Natural killer cell (primary cell): ENCODE measurements around the gene DPP9. TPM values are rescaled to one million over a fixed set of nuclear protein-coding genes. Genes with fewer than 3 reads are reported as not detected.
A peak's percentile ranks its signal among the peaks of the same experiment; 100 is the strongest.

Experiments used
- ATAC-seq, 3 donors: fragments of 150-1000 bp in 2 of 3; fragments of 200-7000 bp in 1 of 3; cut with Tn5 transposase; 1 replicate in 1 of 3; 2 replicates in 2 of 3; pipeline ENCODE4 v1.10.0; 2021; ENCODE audit warnings: mild to moderate bottlenecking in 2 of 3, moderate library complexity in 2 of 3
- DNase-seq, 2 donors: peaks; one replicate each; pipeline versions ENCODE4 v3.0.0 to v3.0.0-alpha.2; 2013 to 2021; ENCODE audit warnings: mixed read lengths in 1 of 2
- H3K27ac ChIP-seq: one replicate; pipeline ENCODE4 v1.5.1; 2013; ENCODE audit warnings: mild to moderate bottlenecking, low read length
- H3K27me3 ChIP-seq: one replicate; pipeline ENCODE4 v1.6.1; 2013; ENCODE audit warnings: low read length; ENCODE audit not compliant: control insufficient read depth, insufficient read depth
- H3K36me3 ChIP-seq: one replicate; pipeline ENCODE4 v1.6.1; 2013; ENCODE audit warnings: low read length; ENCODE audit not compliant: control insufficient read depth, insufficient read depth
- H3K4me1 ChIP-seq: one replicate; pipeline ENCODE4 v1.6.1; 2013; ENCODE audit warnings: low read length; ENCODE audit not compliant: control insufficient read depth, insufficient read depth
- H3K4me3 ChIP-seq: one replicate; pipeline ENCODE4 v1.5.1; 2013; ENCODE audit warnings: low read length
- H3K9me3 ChIP-seq: one replicate; pipeline ENCODE4 v1.6.1; 2013; ENCODE audit warnings: low read length; ENCODE audit not compliant: control insufficient read depth, insufficient read depth
- H3K27ac Mint-ChIP-seq, 2 donors: one replicate each; pipeline ENCODE4 v1.8.0; 2022; ENCODE audit warnings: mild to moderate bottlenecking in 2 of 2, mixed read lengths in 2 of 2, moderate library complexity in 1 of 2
- H3K27me3 Mint-ChIP-seq, 2 donors: one replicate each; pipeline ENCODE4 v1.8.0; 2022; ENCODE audit warnings: low read depth in 2 of 2, mixed read lengths in 2 of 2
- H3K36me3 Mint-ChIP-seq: one replicate; pipeline ENCODE4 v1.8.0; 2022; ENCODE audit warnings: mixed read lengths
- H3K4me1 Mint-ChIP-seq, 2 donors: one replicate each; pipeline ENCODE4 v1.8.0; 2022; ENCODE audit warnings: mixed read lengths in 2 of 2
- H3K4me3 Mint-ChIP-seq: one replicate; pipeline ENCODE4 v1.8.0; 2022; ENCODE audit warnings: mild to moderate bottlenecking, moderate library complexity, mixed read lengths
- H3K9me3 Mint-ChIP-seq, 2 donors: one replicate each; pipeline ENCODE4 v1.8.0; 2022; ENCODE audit warnings: mixed read lengths in 2 of 2
- WGBS: methylation state at CpG from one replicate; pipeline ENCODE4 v1.1.7; 2013; ENCODE audit warnings: missing lambda C conversion rate; ENCODE audit not compliant: insufficient coverage; 5-methylcytosine and 5-hydroxymethylcytosine counted together
- intact Hi-C: fragments of 100-400 bp; cut with micrococcal nuclease; formaldehyde crosslinking; loops from one replicate; pipeline ENCODE4 v1.14.2; 2022
- total RNA-seq, 4 donors: library from RNA; stranded (reverse); fragments of 120-200 nt in 1 of 4; gene quantifications; one replicate each; pipeline versions ENCODE4 v1.2.3 to v1.2.4, GENCODE V29; 2013 to 2022
- TF ChIP-seq, protein P1 (sequence below): fragments of 200-600 bp; IDR thresholded peaks from one replicate; pipeline ENCODE4 v1.8.0; 2022; ENCODE audit warnings: antibody characterized with exemption

DPP9 gene
- total RNA-seq, 3 donors from 2014 or later (not counting 1 experiment from before 2014, with no cell fraction given), result 133 to 183 (median 165) TPM

DNA sequence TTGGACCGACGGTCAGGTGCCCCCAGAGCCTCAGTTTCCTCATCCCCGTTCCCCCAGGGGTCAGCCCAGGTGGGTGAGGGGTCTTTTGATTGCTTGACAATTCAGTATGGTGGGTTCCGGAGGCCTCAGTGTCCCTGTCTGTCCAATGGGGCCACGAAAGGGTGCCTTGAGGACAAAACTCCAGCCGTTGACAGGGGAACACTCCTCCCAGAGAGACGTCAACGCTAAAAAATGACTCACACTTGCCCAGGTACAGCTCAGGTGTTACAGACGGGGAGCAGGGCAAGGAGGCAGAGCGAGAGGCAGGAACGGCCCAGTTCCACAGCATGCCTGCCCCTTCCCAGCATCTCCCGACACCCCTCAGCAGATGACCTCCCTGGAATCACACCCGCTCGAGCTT lies 82.5 kb downstream of the DPP9 start:
- Mint-ChIP-seq H3K27ac (no peak overlapping the region), H3K4me3 (peak overlapping the region; percentile 31), H3K27me3 (no peaks in the 10 kb centered on the region), H3K9me3 (no peaks in the 10 kb centered on the region), H3K36me3 (no peaks in the 10 kb centered on the region), H3K4me1 (peaks cover 9 to 14% of the 10 kb centered on the region in 2 donors)
- intact Hi-C loops, result no loop called here
- Histone ChIP-seq H3K27ac (no peak overlapping the region), H3K4me3 (no peak overlapping the region), H3K27me3 (no peaks in the 10 kb centered on the region), H3K36me3 (no peaks in the 10 kb centered on the region), H3K4me1 (peaks cover 36% of the 10 kb centered on the region), H3K9me3 (no peaks in the 10 kb centered on the region)
- ATAC-seq (no peak), DNase-seq (no peak)
- WGBS, result 90% methylated on average over 14 of the region's 14 CpGs
- TF ChIP-seq, protein P1, sequence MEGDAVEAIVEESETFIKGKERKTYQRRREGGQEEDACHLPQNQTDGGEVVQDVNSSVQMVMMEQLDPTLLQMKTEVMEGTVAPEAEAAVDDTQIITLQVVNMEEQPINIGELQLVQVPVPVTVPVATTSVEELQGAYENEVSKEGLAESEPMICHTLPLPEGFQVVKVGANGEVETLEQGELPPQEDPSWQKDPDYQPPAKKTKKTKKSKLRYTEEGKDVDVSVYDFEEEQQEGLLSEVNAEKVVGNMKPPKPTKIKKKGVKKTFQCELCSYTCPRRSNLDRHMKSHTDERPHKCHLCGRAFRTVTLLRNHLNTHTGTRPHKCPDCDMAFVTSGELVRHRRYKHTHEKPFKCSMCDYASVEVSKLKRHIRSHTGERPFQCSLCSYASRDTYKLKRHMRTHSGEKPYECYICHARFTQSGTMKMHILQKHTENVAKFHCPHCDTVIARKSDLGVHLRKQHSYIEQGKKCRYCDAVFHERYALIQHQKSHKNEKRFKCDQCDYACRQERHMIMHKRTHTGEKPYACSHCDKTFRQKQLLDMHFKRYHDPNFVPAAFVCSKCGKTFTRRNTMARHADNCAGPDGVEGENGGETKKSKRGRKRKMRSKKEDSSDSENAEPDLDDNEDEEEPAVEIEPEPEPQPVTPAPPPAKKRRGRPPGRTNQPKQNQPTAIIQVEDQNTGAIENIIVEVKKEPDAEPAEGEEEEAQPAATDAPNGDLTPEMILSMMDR, result no peak

DNA sequence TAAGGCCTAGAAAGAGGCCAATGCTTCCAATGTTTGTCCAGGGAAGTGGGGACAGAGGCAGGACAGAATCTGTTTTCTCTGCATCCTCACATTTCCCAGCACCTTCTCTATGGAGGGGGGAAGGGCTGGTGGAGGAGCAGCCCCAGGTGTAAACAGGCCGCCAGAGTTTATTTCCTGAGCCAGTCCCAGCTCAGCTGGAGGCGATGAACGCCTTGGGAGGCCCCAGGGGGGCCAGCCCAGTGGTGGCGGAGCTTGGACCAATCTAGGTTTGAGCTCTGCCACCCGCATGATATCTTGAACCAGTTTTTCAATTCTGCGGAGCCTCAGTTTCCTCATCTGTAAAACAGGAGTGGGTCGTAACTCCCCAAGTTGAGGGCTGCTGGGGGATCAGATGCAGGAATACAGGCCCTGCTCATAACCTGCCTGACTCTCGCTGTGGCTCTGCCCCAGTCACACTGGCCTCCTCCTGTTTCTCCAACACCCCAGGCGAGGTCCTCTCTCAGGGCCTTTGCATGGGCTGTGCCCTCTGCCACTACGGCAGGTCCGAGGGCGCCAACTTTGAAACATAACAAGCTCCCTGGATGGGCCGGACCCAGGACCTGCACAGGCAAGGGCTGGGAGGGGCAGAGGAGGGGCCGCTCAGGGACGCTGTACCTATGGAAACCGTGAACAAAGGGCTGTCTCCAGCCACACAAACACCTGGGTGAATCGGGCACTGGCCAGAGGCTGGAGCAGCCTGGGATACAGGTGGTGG lies 83.2 kb downstream of the DPP9 start:
- Mint-ChIP-seq H3K4me1 (peaks cover 9 to 14% of the 10 kb centered on the region in 2 donors), H3K36me3 (no peaks in the 10 kb centered on the region), H3K4me3 (peak overlapping the region; percentile 96), H3K27me3 (no peaks in the 10 kb centered on the region), H3K27ac (peak overlapping the region in 1 of 2 donors; percentile 94), H3K9me3 (no peaks in the 10 kb centered on the region)
- DNase-seq, result peak in 1 of 2 donors; percentile 32
- H3K4me3 ChIP-seq, result peak overlapping the region; percentile 78
- no peaks in the 10 kb centered on the region for H3K27me3 ChIP-seq
- intact Hi-C loops, result no loop called here
- TF ChIP-seq, protein P1, result no peak
- H3K36me3 ChIP-seq, result no peaks in the 10 kb centered on the region
- H3K27ac ChIP-seq, result no peak overlapping the region
- H3K9me3 ChIP-seq, result no peaks in the 10 kb centered on the region
- WGBS, result 78% methylated on average over 17 of the region's 17 CpGs
- ATAC-seq, result no peak
- peaks cover 42% of the 10 kb centered on the region for H3K4me1 ChIP-seq

DNA sequence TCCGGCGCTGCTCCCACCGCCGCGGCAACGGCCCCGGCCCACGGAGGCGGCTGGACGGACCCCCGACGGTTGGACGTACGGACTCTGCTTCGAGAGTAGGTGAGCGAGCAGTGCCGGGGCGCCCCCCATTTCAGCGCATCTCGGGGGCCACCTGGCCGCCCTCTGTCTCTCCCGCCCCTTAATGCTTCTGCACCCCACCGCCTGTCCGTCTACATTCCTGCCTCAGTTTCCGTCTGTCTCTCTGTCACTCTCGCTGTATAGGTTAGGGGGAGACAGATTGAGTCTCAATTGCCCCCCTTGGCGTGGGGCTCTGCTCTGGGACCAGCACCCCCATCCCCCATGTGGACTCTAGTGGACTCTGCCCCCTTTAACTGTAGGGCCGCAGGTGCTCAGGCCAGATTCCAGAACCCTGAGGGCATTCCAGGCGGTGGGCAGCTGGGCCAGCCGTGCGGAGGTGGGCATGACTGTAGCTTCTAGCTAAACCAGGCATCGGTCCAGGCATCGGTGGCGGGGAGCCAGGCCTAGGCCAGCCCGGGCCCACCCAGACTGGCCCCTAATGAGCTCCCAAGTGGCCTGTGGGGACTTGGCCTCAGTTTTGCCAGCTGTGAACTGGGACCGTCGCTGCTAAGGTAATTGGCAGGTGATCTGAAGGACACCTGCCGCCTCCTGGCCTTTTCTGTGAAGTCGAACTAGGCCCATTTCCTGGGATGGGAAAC lies 84.0 kb downstream of the DPP9 start:
- H3K27ac Mint-ChIP-seq, result peak overlapping the region; percentile 94 to 99
- ATAC-seq, result no peak
- no peaks in the 10 kb centered on the region for H3K36me3 Mint-ChIP-seq
- Histone ChIP-seq H3K27ac (peak overlapping the region; percentile 24), H3K27me3 (no peaks in the 10 kb centered on the region), H3K4me1 (peaks cover 42% of the 10 kb centered on the region), H3K36me3 (no peaks in the 10 kb centered on the region), H3K9me3 (no peaks in the 10 kb centered on the region), H3K4me3 (peak overlapping the region; percentile 78)
- no peak for DNase-seq
- intact Hi-C loops, result loop anchor here (5.0 kb wide), 1 partner anchor 42 kb away; no protein-coding TSS in a partner anchor
- peaks cover 9 to 20% of the 10 kb centered on the region in 2 donors for H3K4me1 Mint-ChIP-seq
- TF ChIP-seq, protein P1, result no peak
- H3K4me3 Mint-ChIP-seq, result peak overlapping the region; percentile 96
- WGBS, result 6% methylated on average over 38 of the region's 39 CpGs
- H3K27me3 Mint-ChIP-seq, result no peaks in the 10 kb centered on the region
- no peaks in the 10 kb centered on the region for H3K9me3 Mint-ChIP-seq
